K562 (cell line): ENCODE results near the gene ENDOG. TPM values are rescaled to one million over a fixed set of nuclear protein-coding genes. Genes with fewer than 3 reads are reported as not detected.

Source experiments
- GATA2 ChIP-seq: sonication (generic); formaldehyde crosslinking; IDR thresholded peaks from 2 replicates; pipeline ENCODE4 v1.4.0; 2020; ENCODE audit warnings: mild to moderate bottlenecking, missing genetic modification reagents
- HNRNPH1 ChIP-seq: fragments of 200-400 bp; formaldehyde crosslinking; optimal IDR thresholded peaks from 2 replicates; pipeline ENCODE3; 2017; ENCODE audit warnings: low read depth, mild to moderate bottlenecking, low read length, moderate library complexity
- KLF10 ChIP-seq: fragments of 250-450 bp; sonication (Bioruptor Pico); IDR thresholded peaks from 2 replicates; pipeline ENCODE4 v1.6.1; 2021; ENCODE audit warnings: matching md5 sums
- LEF1 ChIP-seq: fragments of 450-650 bp; IDR thresholded peaks from 2 replicates; pipeline ENCODE4 v1.6.1; 2016; ENCODE audit warnings: mild to moderate bottlenecking
- TCFL5 ChIP-seq: fragments of 250-450 bp; sonication (Bioruptor Pico); conservative IDR thresholded peaks from 2 replicates; pipeline ENCODE4 v1.6.1; 2021; ENCODE audit warnings: mild to moderate bottlenecking, moderate library complexity, matching md5 sums
- TEAD1 ChIP-seq, 2 experiments: fragments of 450-650 bp in 1 of 2; sonication (generic) in 1 of 2; formaldehyde crosslinking; IDR thresholded peaks; 2 replicates each; pipeline versions ENCODE4 v1.4.0 to v1.8.0; 2020 to 2022; ENCODE audit warnings: mild to moderate bottlenecking in 2 of 2, missing genetic modification reagents in 1 of 2
- U2AF1 ChIP-seq: fragments of 200-400 bp; formaldehyde crosslinking; optimal IDR thresholded peaks from 2 replicates; pipeline ENCODE3; 2017; ENCODE audit warnings: mild to moderate bottlenecking, low read depth, low read length, moderate library complexity
- polyA plus RNA-seq, 8 experiments: library from polyadenylated mRNA; depleted of rRNA in 4 of 8; stranded (reverse) in 5 of 8; unstranded in 3 of 8; fragments of >200 nt; fragmentation: Nextera tagmentation in 2 of 8; fragmentation: Illumina TruSeq in 1 of 8; extraction: Ambion mirVana in 2 of 8; extraction: Trizol in 1 of 8; gene quantifications; 2 replicates each; pipeline versions ENCODE4 v1.2.1 to v1.2.3, GENCODE V29; 2011 to 2014; ENCODE audit warnings: inconsistent platforms in 1 of 8, missing spikeins in 1 of 8
- total RNA-seq, 7 experiments: library from RNA; depleted of rRNA in 6 of 7; stranded (reverse); fragments of >200 nt in 6 of 7; fragmentation: Illumina TruSeq in 2 of 7; extraction: Trizol in 2 of 7; gene quantifications; 2 replicates each; pipeline versions ENCODE4 v1.2.1 to v1.2.3, GENCODE V29; 2011 to 2021; ENCODE audit warnings: low replicate concordance in 1 of 7
- TF ChIP-seq, protein P1 (sequence below): fragments of 450-650 bp; IDR thresholded peaks from 2 replicates; pipeline ENCODE4 v1.6.1; 2016; ENCODE audit warnings: mild to moderate bottlenecking, moderate library complexity
- TF ChIP-seq, protein P2 (sequence below): fragments of 250-450 bp; sonication (Bioruptor Pico); IDR thresholded peaks from 2 replicates; pipeline ENCODE4 v1.5.0; 2022; ENCODE audit warnings: mild to moderate bottlenecking
- TF ChIP-seq, protein P3 (sequence below): fragments of 450-650 bp; IDR thresholded peaks from 2 replicates; pipeline ENCODE4 v1.7.1; 2018; ENCODE audit warnings: mild to moderate bottlenecking, low read depth; ENCODE audit not compliant: partially characterized antibody

ENDOG gene
- total and polyA plus RNA-seq, 9 of the 15 experiments (the other 6 are each of a cell fraction or from before 2014, with no cell fraction given), result 1.2 to 91.0 (median 25.5) TPM

DNA sequence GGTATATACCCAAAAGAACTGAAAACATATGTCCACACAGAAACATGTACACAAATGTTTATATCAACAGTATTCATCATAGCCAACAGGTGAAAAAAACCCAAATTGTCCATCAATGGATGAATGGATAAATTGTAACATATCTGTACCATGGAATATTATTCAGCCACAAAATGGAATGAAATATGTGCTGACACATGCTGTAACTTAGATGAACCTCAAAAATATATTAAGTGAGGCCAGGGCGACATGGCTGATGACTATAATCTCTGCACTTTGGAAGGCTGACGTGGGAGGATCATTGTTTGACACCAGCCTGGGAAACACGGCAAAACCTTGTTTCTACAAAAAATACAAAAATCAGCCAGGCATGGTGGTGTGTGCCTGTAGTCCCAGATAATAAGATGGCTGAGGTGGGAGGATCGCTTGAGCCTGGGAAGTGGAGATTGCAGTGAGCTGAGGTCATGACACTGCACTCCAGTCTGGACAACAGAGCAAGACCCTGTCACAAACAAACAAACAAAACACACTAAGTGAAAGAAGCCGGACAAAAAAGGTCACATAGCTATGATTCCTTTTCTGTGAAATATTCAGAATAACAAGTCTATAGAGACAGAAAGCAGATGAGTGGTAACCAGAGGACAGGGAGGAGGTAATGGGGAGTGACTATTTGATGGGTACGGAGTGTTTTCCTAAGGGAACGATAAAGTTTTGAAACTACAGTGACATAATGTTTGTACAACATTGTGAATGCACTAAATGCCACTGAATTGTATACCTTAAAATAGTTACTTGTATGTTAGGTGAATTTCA lies 52.0 kb downstream of the ENDOG start (continued):
- no peak for TF ChIP-seq HNRNPH1
- TF ChIP-seq U2AF1, result no peak
- 0 out of 2 replicates have a peak, but pooled peaks have one; percentile 23 for TF ChIP-seq LEF1
- TF ChIP-seq TEAD1 (CRISPR knock-in tag; IDR thresholded peaks at IDR 0.05), result no peak
- TF ChIP-seq, protein P1, sequence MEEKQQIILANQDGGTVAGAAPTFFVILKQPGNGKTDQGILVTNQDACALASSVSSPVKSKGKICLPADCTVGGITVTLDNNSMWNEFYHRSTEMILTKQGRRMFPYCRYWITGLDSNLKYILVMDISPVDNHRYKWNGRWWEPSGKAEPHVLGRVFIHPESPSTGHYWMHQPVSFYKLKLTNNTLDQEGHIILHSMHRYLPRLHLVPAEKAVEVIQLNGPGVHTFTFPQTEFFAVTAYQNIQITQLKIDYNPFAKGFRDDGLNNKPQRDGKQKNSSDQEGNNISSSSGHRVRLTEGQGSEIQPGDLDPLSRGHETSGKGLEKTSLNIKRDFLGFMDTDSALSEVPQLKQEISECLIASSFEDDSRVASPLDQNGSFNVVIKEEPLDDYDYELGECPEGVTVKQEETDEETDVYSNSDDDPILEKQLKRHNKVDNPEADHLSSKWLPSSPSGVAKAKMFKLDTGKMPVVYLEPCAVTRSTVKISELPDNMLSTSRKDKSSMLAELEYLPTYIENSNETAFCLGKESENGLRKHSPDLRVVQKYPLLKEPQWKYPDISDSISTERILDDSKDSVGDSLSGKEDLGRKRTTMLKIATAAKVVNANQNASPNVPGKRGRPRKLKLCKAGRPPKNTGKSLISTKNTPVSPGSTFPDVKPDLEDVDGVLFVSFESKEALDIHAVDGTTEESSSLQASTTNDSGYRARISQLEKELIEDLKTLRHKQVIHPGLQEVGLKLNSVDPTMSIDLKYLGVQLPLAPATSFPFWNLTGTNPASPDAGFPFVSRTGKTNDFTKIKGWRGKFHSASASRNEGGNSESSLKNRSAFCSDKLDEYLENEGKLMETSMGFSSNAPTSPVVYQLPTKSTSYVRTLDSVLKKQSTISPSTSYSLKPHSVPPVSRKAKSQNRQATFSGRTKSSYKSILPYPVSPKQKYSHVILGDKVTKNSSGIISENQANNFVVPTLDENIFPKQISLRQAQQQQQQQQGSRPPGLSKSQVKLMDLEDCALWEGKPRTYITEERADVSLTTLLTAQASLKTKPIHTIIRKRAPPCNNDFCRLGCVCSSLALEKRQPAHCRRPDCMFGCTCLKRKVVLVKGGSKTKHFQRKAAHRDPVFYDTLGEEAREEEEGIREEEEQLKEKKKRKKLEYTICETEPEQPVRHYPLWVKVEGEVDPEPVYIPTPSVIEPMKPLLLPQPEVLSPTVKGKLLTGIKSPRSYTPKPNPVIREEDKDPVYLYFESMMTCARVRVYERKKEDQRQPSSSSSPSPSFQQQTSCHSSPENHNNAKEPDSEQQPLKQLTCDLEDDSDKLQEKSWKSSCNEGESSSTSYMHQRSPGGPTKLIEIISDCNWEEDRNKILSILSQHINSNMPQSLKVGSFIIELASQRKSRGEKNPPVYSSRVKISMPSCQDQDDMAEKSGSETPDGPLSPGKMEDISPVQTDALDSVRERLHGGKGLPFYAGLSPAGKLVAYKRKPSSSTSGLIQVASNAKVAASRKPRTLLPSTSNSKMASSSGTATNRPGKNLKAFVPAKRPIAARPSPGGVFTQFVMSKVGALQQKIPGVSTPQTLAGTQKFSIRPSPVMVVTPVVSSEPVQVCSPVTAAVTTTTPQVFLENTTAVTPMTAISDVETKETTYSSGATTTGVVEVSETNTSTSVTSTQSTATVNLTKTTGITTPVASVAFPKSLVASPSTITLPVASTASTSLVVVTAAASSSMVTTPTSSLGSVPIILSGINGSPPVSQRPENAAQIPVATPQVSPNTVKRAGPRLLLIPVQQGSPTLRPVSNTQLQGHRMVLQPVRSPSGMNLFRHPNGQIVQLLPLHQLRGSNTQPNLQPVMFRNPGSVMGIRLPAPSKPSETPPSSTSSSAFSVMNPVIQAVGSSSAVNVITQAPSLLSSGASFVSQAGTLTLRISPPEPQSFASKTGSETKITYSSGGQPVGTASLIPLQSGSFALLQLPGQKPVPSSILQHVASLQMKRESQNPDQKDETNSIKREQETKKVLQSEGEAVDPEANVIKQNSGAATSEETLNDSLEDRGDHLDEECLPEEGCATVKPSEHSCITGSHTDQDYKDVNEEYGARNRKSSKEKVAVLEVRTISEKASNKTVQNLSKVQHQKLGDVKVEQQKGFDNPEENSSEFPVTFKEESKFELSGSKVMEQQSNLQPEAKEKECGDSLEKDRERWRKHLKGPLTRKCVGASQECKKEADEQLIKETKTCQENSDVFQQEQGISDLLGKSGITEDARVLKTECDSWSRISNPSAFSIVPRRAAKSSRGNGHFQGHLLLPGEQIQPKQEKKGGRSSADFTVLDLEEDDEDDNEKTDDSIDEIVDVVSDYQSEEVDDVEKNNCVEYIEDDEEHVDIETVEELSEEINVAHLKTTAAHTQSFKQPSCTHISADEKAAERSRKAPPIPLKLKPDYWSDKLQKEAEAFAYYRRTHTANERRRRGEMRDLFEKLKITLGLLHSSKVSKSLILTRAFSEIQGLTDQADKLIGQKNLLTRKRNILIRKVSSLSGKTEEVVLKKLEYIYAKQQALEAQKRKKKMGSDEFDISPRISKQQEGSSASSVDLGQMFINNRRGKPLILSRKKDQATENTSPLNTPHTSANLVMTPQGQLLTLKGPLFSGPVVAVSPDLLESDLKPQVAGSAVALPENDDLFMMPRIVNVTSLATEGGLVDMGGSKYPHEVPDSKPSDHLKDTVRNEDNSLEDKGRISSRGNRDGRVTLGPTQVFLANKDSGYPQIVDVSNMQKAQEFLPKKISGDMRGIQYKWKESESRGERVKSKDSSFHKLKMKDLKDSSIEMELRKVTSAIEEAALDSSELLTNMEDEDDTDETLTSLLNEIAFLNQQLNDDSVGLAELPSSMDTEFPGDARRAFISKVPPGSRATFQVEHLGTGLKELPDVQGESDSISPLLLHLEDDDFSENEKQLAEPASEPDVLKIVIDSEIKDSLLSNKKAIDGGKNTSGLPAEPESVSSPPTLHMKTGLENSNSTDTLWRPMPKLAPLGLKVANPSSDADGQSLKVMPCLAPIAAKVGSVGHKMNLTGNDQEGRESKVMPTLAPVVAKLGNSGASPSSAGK, result no peak
- TF ChIP-seq, protein P2, sequence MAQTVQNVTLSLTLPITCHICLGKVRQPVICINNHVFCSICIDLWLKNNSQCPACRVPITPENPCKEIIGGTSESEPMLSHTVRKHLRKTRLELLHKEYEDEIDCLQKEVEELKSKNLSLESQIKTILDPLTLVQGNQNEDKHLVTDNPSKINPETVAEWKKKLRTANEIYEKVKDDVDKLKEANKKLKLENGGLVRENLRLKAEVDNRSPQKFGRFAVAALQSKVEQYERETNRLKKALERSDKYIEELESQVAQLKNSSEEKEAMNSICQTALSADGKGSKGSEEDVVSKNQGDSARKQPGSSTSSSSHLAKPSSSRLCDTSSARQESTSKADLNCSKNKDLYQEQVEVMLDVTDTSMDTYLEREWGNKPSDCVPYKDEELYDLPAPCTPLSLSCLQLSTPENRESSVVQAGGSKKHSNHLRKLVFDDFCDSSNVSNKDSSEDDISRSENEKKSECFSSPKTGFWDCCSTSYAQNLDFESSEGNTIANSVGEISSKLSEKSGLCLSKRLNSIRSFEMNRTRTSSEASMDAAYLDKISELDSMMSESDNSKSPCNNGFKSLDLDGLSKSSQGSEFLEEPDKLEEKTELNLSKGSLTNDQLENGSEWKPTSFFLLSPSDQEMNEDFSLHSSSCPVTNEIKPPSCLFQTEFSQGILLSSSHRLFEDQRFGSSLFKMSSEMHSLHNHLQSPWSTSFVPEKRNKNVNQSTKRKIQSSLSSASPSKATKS, result no peak
- TF ChIP-seq, protein P3, sequence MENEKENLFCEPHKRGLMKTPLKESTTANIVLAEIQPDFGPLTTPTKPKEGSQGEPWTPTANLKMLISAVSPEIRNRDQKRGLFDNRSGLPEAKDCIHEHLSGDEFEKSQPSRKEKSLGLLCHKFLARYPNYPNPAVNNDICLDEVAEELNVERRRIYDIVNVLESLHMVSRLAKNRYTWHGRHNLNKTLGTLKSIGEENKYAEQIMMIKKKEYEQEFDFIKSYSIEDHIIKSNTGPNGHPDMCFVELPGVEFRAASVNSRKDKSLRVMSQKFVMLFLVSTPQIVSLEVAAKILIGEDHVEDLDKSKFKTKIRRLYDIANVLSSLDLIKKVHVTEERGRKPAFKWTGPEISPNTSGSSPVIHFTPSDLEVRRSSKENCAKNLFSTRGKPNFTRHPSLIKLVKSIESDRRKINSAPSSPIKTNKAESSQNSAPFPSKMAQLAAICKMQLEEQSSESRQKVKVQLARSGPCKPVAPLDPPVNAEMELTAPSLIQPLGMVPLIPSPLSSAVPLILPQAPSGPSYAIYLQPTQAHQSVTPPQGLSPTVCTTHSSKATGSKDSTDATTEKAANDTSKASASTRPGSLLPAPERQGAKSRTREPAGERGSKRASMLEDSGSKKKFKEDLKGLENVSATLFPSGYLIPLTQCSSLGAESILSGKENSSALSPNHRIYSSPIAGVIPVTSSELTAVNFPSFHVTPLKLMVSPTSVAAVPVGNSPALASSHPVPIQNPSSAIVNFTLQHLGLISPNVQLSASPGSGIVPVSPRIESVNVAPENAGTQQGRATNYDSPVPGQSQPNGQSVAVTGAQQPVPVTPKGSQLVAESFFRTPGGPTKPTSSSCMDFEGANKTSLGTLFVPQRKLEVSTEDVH, result no peak
- TF ChIP-seq GATA2 (CRISPR knock-in tag), result peak; percentile 78
- no peak for TF ChIP-seq TCFL5
- TF ChIP-seq KLF10 (CRISPR knock-in tag), result no peak
